OCI-LY7 (cell line): Measurements from ENCODE around the gene BCAP29. TPM values are rescaled to one million over a fixed set of nuclear protein-coding genes. Genes with fewer than 3 reads are reported as not detected.

Experiments
- BruUV-seq: library from RNA; stranded (reverse); fragments of 400-500 nt; replicated peaks from 2 replicates; lab custom pipeline; 2021; lab: Mats Ljungman, UMichigan
- CTCF ChIA-PET: fragments of 300-600 bp; sonication (Branson Sonifier 250); formaldehyde crosslinking; loops from one replicate; lab custom pipeline; 2022; ENCODE audit warnings: antibody characterized with exemption; ENCODE audit not compliant: unreplicated experiment; lab: Charles Lee
- POLR2A ChIA-PET: fragments of 300-600 bp; sonication (Branson Sonifier 250); formaldehyde crosslinking; loops from one replicate; lab custom pipeline; 2022; ENCODE audit warnings: antibody characterized with exemption; lab: Charles Lee
- DNase-seq: peaks from one replicate; pipeline ENCODE4 v3.0.0-alpha.2; 2015; ENCODE audit warnings: low spot score
- H2AFZ ChIP-seq: fragments of 200-600 bp; sonication (generic), shearing (Covaris generic); 2 replicates; pipeline ENCODE4 v1.6.1; 2014; ENCODE audit warnings: mild to moderate bottlenecking, antibody characterized with exemption, low read length, moderate library complexity
- H3K27ac ChIP-seq: fragments of 200-600 bp; sonication (generic); 2 replicates; pipeline ENCODE4 v1.5.1; 2014; ENCODE audit warnings: mixed run types, low read depth, mild to moderate bottlenecking, moderate library complexity, low read length, inconsistent platforms; ENCODE audit not compliant: poor library complexity, severe bottlenecking
- H3K36me3 ChIP-seq: fragments of 200-600 bp; sonication (generic); 2 replicates; pipeline ENCODE4 v1.6.1; 2014; ENCODE audit warnings: mild to moderate bottlenecking, antibody characterized with exemption, low read length, moderate library complexity, mixed read lengths; ENCODE audit not compliant: insufficient read depth
- H3K4me1 ChIP-seq: fragments of 200-600 bp; sonication (generic); 2 replicates; pipeline ENCODE4 v1.5.1; 2014; ENCODE audit warnings: mild to moderate bottlenecking, low read length; ENCODE audit not compliant: insufficient read depth, poor library complexity, severe bottlenecking
- H3K4me2 ChIP-seq: fragments of 200-600 bp; sonication (generic); 2 replicates; pipeline ENCODE4 v1.6.1; 2014; ENCODE audit warnings: mild to moderate bottlenecking, low read length
- H3K4me3 ChIP-seq: fragments of 200-600 bp; sonication (generic); 2 replicates; pipeline ENCODE4 v1.5.1; 2014; ENCODE audit warnings: mild to moderate bottlenecking, low read depth, low read length; ENCODE audit not compliant: poor library complexity, severe bottlenecking
- H3K79me2 ChIP-seq: fragments of 200-600 bp; sonication (generic); 2 replicates; pipeline ENCODE4 v1.6.1; 2016; ENCODE audit warnings: low read depth, mild to moderate bottlenecking, low read length, moderate library complexity, mixed read lengths; ENCODE audit not compliant: insufficient read depth
- H3K9me2 ChIP-seq: fragments of 200-600 bp; sonication (generic); 2 replicates; pipeline ENCODE4 v1.6.1; 2016; ENCODE audit warnings: mild to moderate bottlenecking, low read length, mixed read lengths; ENCODE audit not compliant: insufficient read depth
- H3K9me3 ChIP-seq: fragments of 200-600 bp; sonication (generic); 2 replicates; pipeline ENCODE4 v1.6.1; 2014; ENCODE audit warnings: mild to moderate bottlenecking, mixed run types, low read length, mixed read lengths
- H4K20me1 ChIP-seq: fragments of 200-600 bp; sonication (generic); 2 replicates; pipeline ENCODE4 v1.6.1; 2014; ENCODE audit warnings: mild to moderate bottlenecking, antibody characterized with exemption, low read length, moderate library complexity, mixed read lengths; ENCODE audit not compliant: insufficient read depth
- EZH2phosphoT487 ChIP-seq: fragments of 200-600 bp; sonication (generic); IDR thresholded peaks from 2 replicates; pipeline ENCODE4 v1.6.1; 2018; ENCODE audit warnings: low read depth, borderline replicate concordance, mild to moderate bottlenecking, mixed run types, antibody characterized with exemption, low read length, moderate library complexity, mixed read lengths
- intact Hi-C: fragments of 100-400 bp; cut with micrococcal nuclease; formaldehyde crosslinking; loops from one replicate; pipeline ENCODE4 v1.10.0; 2022; ENCODE audit not compliant: unreplicated experiment
- total RNA-seq, 2 experiments: library from RNA; depleted of rRNA in 1 of 2; stranded (reverse); fragments of >200 nt in 1 of 2; shearing (Covaris generic) in 1 of 2; gene quantifications; 2 replicates each; pipeline ENCODE4 v1.2.3, GENCODE V29; 2014 to 2022
- TF ChIP-seq, protein P1 (sequence below): fragments of 200-600 bp; sonication (generic); conservative IDR thresholded peaks from 2 replicates; pipeline ENCODE4 v1.5.1; 2014; ENCODE audit warnings: mild to moderate bottlenecking, antibody characterized with exemption, low read length, moderate library complexity, mixed read lengths

The BCAP29 gene
- total RNA-seq, 2 experiments from 2014 or later, result 18.7 to 26.3 TPM

GRCh38 chr7:107658467-107658866, 78.4 kb downstream of the BCAP29 start:
- Histone ChIP-seq H3K36me3 (no peaks in the 10 kb centered on the region), H3K27ac (no peak overlapping the region), H3K79me2 (no peaks in the 10 kb centered on the region), H3K4me3 (no peak overlapping the region), H3K4me1 (no peaks in the 10 kb centered on the region), H4K20me1 (no peaks in the 10 kb centered on the region), H3K4me2 (no peak overlapping the region), H2AFZ (no peak overlapping the region), H3K9me3 (no peaks in the 10 kb centered on the region), H3K9me2 (no peaks in the 10 kb centered on the region)
- no peak for TF ChIP-seq EZH2phosphoT487
- TF ChIP-seq, protein P1, sequence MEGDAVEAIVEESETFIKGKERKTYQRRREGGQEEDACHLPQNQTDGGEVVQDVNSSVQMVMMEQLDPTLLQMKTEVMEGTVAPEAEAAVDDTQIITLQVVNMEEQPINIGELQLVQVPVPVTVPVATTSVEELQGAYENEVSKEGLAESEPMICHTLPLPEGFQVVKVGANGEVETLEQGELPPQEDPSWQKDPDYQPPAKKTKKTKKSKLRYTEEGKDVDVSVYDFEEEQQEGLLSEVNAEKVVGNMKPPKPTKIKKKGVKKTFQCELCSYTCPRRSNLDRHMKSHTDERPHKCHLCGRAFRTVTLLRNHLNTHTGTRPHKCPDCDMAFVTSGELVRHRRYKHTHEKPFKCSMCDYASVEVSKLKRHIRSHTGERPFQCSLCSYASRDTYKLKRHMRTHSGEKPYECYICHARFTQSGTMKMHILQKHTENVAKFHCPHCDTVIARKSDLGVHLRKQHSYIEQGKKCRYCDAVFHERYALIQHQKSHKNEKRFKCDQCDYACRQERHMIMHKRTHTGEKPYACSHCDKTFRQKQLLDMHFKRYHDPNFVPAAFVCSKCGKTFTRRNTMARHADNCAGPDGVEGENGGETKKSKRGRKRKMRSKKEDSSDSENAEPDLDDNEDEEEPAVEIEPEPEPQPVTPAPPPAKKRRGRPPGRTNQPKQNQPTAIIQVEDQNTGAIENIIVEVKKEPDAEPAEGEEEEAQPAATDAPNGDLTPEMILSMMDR, result no peak
- ChIA-PET CTCF (no interaction called here), POLR2A (no interaction called here)
- no peak for DNase-seq
- no TSS peak for BruUV-seq
- intact Hi-C loops, result no loop called here

DNA sequence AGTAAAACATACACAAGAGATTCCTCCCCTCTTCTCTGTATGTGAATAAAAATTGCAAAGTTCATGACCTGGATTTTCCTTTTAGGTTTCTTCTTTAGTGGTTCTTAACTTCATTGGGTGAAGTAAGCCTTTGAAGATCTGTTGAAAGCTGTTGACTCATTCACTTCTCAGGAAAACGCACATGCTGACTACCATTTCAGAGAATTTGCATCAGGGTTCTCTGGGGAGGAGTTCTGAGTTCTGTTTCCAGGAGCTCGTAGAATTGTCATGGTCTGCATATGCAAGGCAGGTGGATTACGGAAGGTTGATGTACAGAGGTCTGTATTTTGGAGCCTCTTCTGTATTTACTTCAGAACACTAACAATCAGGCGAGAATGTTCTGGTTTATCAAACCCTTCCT, 79.6 kb downstream of the BCAP29 start:
- ChIA-PET POLR2A (no interaction called here), CTCF (no interaction called here)
- BruUV-seq, result no TSS peak
- no peak overlapping the region for H3K4me2 ChIP-seq
- TF ChIP-seq, protein P1, result no peak
- TF ChIP-seq EZH2phosphoT487, result no peak
- H4K20me1 ChIP-seq, result no peaks in the 10 kb centered on the region
- H3K36me3 ChIP-seq, result no peaks in the 10 kb centered on the region
- H3K9me2 ChIP-seq, result no peaks in the 10 kb centered on the region
- no peak overlapping the region for H2AFZ ChIP-seq
- H3K27ac ChIP-seq, result no peak overlapping the region
- no peaks in the 10 kb centered on the region for H3K9me3 ChIP-seq
- no peaks in the 10 kb centered on the region for H3K79me2 ChIP-seq
- no peaks in the 10 kb centered on the region for H3K4me1 ChIP-seq
- DNase-seq, result no peak
- intact Hi-C loops, result no loop called here
- no peak overlapping the region for H3K4me3 ChIP-seq

- Histone ChIP-seq H4K20me1 (no peaks in the 10 kb centered on the region), H3K36me3 (no peaks in the 10 kb centered on the region), H3K79me2 (no peaks in the 10 kb centered on the region), H3K9me3 (no peaks in the 10 kb centered on the region), H3K9me2 (no peaks in the 10 kb centered on the region), H3K4me1 (no peaks in the 10 kb centered on the region), H3K4me2 (no peak within 1 kb of the TSS), H2AFZ (no peak within 1 kb of the TSS), H3K4me3 (no peak within 1 kb of the TSS), H3K27ac (no peak within 1 kb of the TSS)
- TF ChIP-seq EZH2phosphoT487, result no peak
- TF ChIP-seq, protein P1, result no peak
- BruUV-seq, result no TSS peak
- CTCF ChIA-PET, result no interaction called here
- POLR2A ChIA-PET, result interaction anchor here (0.6 kb wide), 1 partner anchor 16 kb away, joined by 3 read pairs; no protein-coding TSS in a partner anchor
- intact Hi-C loops, result no loop called here
- no peak for DNase-seq
Observed at GRCh38 chr7:107660381-107661080, 80.5 kb downstream of the BCAP29 start, which contains the start of gene SLC26A4. SLC26A4 (plus strand) TSS chr7:107660828; CDS start chr7:107661642, 814 bp downstream.
